Measurements from ENCODE around the gene FOXP1.

Gene FOXP1

GRCh38 chr3:71317749-71318457 lies 265.6 kb downstream of the FOXP1 start:
- H3K27ac ChIP-seq: peak overlapping the region; percentile 32
- TF ChIP-seq CTCF (conservative IDR thresholded peaks at IDR 0.05): no peak

GRCh38 chr3:71317140-71317539 lies 266.4 kb downstream of the FOXP1 start:
- H3K27ac ChIP-seq: no peak overlapping the region
- no peak for TF ChIP-seq CTCF (conservative IDR thresholded peaks at IDR 0.05)

GRCh38 chr3:71316066-71316777 lies 267.3 kb downstream of the FOXP1 start:
- no peak for TF ChIP-seq CTCF (conservative IDR thresholded peaks at IDR 0.05)
- H3K27ac ChIP-seq: no peak overlapping the region

- no peak overlapping the region for H3K27ac ChIP-seq
- no peak for TF ChIP-seq CTCF (conservative IDR thresholded peaks at IDR 0.05)
Measured at GRCh38 chr3:71315431-71315830, 268.1 kb downstream of the FOXP1 start.

GRCh38 chr3:71313844-71314243 lies 269.7 kb downstream of the FOXP1 start:
- no peak for TF ChIP-seq CTCF (conservative IDR thresholded peaks at IDR 0.05)
- no peak overlapping the region for H3K27ac ChIP-seq

GRCh38 chr3:71312461-71312860 lies 271.1 kb downstream of the FOXP1 start:
- H3K27ac ChIP-seq: no peak overlapping the region
- TF ChIP-seq CTCF (conservative IDR thresholded peaks at IDR 0.05): no peak

- no peak for TF ChIP-seq CTCF (conservative IDR thresholded peaks at IDR 0.05)
- H3K27ac ChIP-seq: no peak overlapping the region
Measured at GRCh38 chr3:71311661-71312046, 271.9 kb downstream of the FOXP1 start.

All from VCaP (cell line).